Gastrocnemius medialis (tissue), 4 donors: ENCODE data around the gene FKBP10. TPM values are rescaled to one million over a fixed set of nuclear protein-coding genes. Genes with fewer than 3 reads are reported as not detected.

Experiments
- ATAC-seq, 2 donors: fragments of 150-250 bp; one replicate each; pipeline ENCODE4 v1.9.1; 2016
- DNase-seq, 2 donors: peaks; one replicate each; pipeline ENCODE4 v3.0.0-alpha.2; 2019
- H3K27ac ChIP-seq, 4 donors: fragments of 200-600 bp; sonication (generic); 1 replicate in 1 of 4; 2 replicates in 3 of 4; pipeline ENCODE4 v1.5.1; 2016 to 2018; ENCODE audit warnings: mild to moderate bottlenecking in 2 of 4, moderate library complexity in 1 of 4
- H3K27me3 ChIP-seq, 3 donors: fragments of 200-600 bp; sonication (generic) in 2 of 3; 1 replicate in 1 of 3; 2 replicates in 2 of 3; pipeline versions ENCODE4 v1.5.1 to v1.6.0; 2016 to 2019; ENCODE audit warnings: mild to moderate bottlenecking in 1 of 3, moderate library complexity in 1 of 3
- H3K36me3 ChIP-seq, 2 donors: fragments of 200-600 bp; sonication (generic) in 1 of 2; one replicate each; pipeline ENCODE4 v1.5.1; 2017 to 2018
- H3K4me1 ChIP-seq, 2 donors: fragments of 200-600 bp; sonication (generic) in 1 of 2; one replicate each; pipeline ENCODE4 v1.5.1; 2016 to 2017; ENCODE audit warnings: mild to moderate bottlenecking in 2 of 2
- H3K4me3 ChIP-seq, 4 donors: fragments of 200-600 bp; sonication (generic) in 3 of 4; 1 replicate in 1 of 4; 2 replicates in 3 of 4; pipeline ENCODE4 v1.5.1; 2016 to 2019; ENCODE audit warnings: mild to moderate bottlenecking in 2 of 4
- H3K9me3 ChIP-seq, 3 donors: fragments of 200-600 bp; sonication (generic) in 2 of 3; 1 replicate in 1 of 3; 2 replicates in 2 of 3; pipeline ENCODE4 v1.5.1; 2016 to 2019
- POLR2A ChIP-seq, 2 donors: fragments of 450-650 bp; IDR thresholded peaks; one replicate each; pipeline ENCODE4 v1.6.1; 2017; ENCODE audit warnings: antibody characterized with exemption in 2 of 2, mild to moderate bottlenecking in 2 of 2, moderate library complexity in 2 of 2
- in situ Hi-C, 4 donors: fragments of 200-750 bp; cut with MboI; loops; one replicate each; pipeline versions ENCODE4 v1.15.0 to v1.8.0; 2017; ENCODE audit warnings: low sequenced_read_pairs in 4 of 4
- intact Hi-C: fragments of 100-400 bp; cut with DNase I; formaldehyde crosslinking; loops from one replicate; pipeline ENCODE4 v1.15.1; 2023; ENCODE audit warnings: low total_unique reads
- total RNA-seq, 4 donors: library from RNA; depleted of rRNA; stranded (reverse); fragments of >200 nt; gene quantifications; one replicate each; pipeline versions ENCODE4 v1.1.0 to v1.2.3, GENCODE V29; 2016
- TF ChIP-seq, protein P1 (sequence below), 5 experiments: fragments of 450-650 bp in 3 of 5; fragments of 200-600 bp in 2 of 5; sonication (generic) in 2 of 5; IDR thresholded peaks in 4 of 5; conservative IDR thresholded peaks in 1 of 5; 1 replicate in 4 of 5; 2 replicates in 1 of 5; pipeline ENCODE4 v1.5.1; 2016 to 2019; ENCODE audit warnings: antibody characterized with exemption in 5 of 5, mild to moderate bottlenecking in 3 of 5, moderate library complexity in 3 of 5

The FKBP10 gene, protein sequence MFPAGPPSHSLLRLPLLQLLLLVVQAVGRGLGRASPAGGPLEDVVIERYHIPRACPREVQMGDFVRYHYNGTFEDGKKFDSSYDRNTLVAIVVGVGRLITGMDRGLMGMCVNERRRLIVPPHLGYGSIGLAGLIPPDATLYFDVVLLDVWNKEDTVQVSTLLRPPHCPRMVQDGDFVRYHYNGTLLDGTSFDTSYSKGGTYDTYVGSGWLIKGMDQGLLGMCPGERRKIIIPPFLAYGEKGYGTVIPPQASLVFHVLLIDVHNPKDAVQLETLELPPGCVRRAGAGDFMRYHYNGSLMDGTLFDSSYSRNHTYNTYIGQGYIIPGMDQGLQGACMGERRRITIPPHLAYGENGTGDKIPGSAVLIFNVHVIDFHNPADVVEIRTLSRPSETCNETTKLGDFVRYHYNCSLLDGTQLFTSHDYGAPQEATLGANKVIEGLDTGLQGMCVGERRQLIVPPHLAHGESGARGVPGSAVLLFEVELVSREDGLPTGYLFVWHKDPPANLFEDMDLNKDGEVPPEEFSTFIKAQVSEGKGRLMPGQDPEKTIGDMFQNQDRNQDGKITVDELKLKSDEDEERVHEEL
- total RNA-seq = 10 to 100 TPM in 2 of 4 donors, 1 to 10 TPM in 2; 7.0 to 12.9 (median 9.7) TPM

DNA sequence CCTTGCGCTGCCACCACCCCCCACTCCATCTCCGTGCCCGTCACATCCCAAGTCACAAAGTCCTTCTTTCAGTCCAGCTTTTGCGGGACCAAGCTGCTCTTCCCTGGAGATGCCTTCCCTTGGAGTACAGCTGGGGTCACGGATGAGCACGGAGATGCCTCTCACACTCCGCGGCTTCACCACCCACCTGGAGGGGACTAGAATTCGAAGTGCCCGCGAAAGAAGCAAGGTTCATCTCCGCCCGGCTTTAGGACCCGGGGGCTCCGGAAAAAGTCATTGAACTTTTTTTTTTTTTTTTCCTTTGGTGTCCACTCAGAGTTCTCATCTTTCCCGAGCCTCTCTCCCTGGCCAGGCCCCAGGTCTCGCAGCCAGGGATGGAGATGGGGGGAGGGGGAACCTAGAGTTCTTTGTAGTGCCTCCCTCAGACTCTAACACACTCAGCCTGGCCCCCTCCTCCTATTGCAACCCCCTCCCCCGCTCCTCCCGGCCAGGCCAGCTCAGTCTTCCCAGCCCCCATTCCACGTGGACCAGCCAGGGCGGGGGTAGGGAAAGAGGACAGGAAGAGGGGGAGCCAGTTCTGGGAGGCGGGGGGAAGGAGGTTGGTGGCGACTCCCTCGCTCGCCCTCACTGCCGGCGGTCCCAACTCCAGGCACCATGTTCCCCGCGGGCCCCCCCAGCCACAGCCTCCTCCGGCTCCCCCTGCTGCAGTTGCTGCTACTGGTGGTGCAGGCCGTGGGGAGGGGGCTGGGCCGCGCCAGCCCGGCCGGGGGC, at the start of gene FKBP10:
FKBP10 (plus strand) TSS at position 624 of the 771 bp plus-strand sequence; CDS start at position 655, 31 bp downstream.
- H3K4me3 ChIP-seq = peak within 1 kb of the TSS; percentile 56 to 88 (median 72)
- TF ChIP-seq POLR2A (IDR thresholded peaks at IDR 0.05) = no peak
- TF ChIP-seq, protein P1, sequence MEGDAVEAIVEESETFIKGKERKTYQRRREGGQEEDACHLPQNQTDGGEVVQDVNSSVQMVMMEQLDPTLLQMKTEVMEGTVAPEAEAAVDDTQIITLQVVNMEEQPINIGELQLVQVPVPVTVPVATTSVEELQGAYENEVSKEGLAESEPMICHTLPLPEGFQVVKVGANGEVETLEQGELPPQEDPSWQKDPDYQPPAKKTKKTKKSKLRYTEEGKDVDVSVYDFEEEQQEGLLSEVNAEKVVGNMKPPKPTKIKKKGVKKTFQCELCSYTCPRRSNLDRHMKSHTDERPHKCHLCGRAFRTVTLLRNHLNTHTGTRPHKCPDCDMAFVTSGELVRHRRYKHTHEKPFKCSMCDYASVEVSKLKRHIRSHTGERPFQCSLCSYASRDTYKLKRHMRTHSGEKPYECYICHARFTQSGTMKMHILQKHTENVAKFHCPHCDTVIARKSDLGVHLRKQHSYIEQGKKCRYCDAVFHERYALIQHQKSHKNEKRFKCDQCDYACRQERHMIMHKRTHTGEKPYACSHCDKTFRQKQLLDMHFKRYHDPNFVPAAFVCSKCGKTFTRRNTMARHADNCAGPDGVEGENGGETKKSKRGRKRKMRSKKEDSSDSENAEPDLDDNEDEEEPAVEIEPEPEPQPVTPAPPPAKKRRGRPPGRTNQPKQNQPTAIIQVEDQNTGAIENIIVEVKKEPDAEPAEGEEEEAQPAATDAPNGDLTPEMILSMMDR (IDR thresholded peaks at IDR 0.05 in 4 of 5, conservative IDR thresholded peaks at IDR 0.05 in 1 of 5) = no peak
- ATAC-seq (peak; percentile 56 to 57), DNase-seq (peak; percentile 26 to 39)
- peaks cover 4 to 8% of the 10 kb centered on the region in 2 donors for H3K4me1 ChIP-seq
- H3K9me3 ChIP-seq = no peaks in the 10 kb centered on the region
- no peaks in the 10 kb centered on the region for H3K36me3 ChIP-seq
- peak within 1 kb of the TSS; percentile 51 to 63 (median 58) for H3K27ac ChIP-seq
- in situ Hi-C loops (no loop called here), intact Hi-C loops (no loop called here)
- no peaks in the 10 kb centered on the region for H3K27me3 ChIP-seq

DNA sequence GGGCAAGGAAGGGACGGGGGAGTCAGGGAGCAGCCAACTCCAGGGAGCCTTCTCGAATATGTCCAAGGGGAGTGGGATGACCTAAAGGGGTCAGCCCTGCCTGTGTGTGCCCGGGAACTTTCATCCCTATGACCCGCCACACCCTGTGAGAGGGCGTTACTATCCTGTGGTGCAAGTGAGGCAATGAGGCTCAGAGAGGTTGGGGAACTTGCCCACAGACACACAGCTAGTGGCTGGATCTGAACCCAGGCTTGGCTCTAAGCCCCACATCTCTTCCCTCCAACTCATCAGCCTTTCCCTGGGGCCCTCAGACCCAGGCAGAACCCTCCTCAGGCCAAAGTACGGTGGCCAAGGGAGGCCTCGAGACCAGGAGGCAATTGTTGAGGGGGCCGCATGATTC, 49.5 kb upstream of the FKBP10 start:
- in situ Hi-C loops (no loop called here), intact Hi-C loops (no loop called here)
- ATAC-seq = no peak
- Histone ChIP-seq H3K27me3 (no peaks in the 10 kb centered on the region), H3K36me3 (peaks cover 0 to 87% of the 10 kb centered on the region in 2 donors), H3K4me3 (no peak overlapping the region), H3K27ac (no peak overlapping the region), H3K9me3 (no peaks in the 10 kb centered on the region), H3K4me1 (no peaks in the 10 kb centered on the region)
- TF ChIP-seq POLR2A (IDR thresholded peaks at IDR 0.05) = no peak
- TF ChIP-seq, protein P1 (IDR thresholded peaks at IDR 0.05 in 4 of 5, conservative IDR thresholded peaks at IDR 0.05 in 1 of 5) = no peak
- no peak for DNase-seq

DNA sequence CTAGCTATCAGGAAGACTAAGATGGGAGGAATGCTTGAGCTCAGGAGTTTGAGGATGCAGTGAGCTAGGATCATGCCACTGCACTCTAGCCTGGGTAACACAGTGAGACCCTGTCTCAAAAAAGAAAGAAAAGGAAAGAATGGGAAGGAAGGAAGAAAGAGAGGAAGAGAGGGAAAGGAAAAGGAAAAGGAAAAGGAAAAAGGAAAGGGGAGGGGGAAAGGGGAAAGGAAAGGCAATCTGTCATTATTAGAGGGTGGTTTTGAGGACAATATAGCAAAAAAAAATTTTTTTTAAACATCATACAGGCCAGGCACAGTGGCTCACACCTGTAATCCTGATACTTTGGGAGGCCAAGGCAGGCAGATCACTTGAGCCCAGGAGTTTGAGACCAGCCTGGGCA, 46.7 kb upstream of the FKBP10 start:
- H3K4me3 ChIP-seq = no peak overlapping the region
- H3K27ac ChIP-seq = no peak overlapping the region
- in situ Hi-C loops (no loop called here), intact Hi-C loops (no loop called here)
- peaks cover 0 to 90% of the 10 kb centered on the region in 2 donors for H3K36me3 ChIP-seq
- no peaks in the 10 kb centered on the region for H3K9me3 ChIP-seq
- no peaks in the 10 kb centered on the region for H3K4me1 ChIP-seq
- no peak for DNase-seq
- no peak for TF ChIP-seq POLR2A (IDR thresholded peaks at IDR 0.05)
- TF ChIP-seq, protein P1 (IDR thresholded peaks at IDR 0.05 in 4 of 5, conservative IDR thresholded peaks at IDR 0.05 in 1 of 5) = no peak
- no peaks in the 10 kb centered on the region for H3K27me3 ChIP-seq
- no peak for ATAC-seq

- intact Hi-C loops (no loop called here), in situ Hi-C loops (no loop called here)
- no peak overlapping the region for H3K27ac ChIP-seq
- no peak for TF ChIP-seq POLR2A (IDR thresholded peaks at IDR 0.05)
- TF ChIP-seq, protein P1 (IDR thresholded peaks at IDR 0.05 in 4 of 5, conservative IDR thresholded peaks at IDR 0.05 in 1 of 5) = no peak
- no peak overlapping the region for H3K4me3 ChIP-seq
- DNase-seq = no peak
- H3K9me3 ChIP-seq = no peaks in the 10 kb centered on the region
- H3K27me3 ChIP-seq = no peaks in the 10 kb centered on the region
- peaks cover 2 to 4% of the 10 kb centered on the region in 2 donors for H3K4me1 ChIP-seq
- no peak for ATAC-seq
- H3K36me3 ChIP-seq = peaks cover 0 to 86% of the 10 kb centered on the region in 2 donors
Observed at GRCh38 chr17:41767324-41768042, 45.3 kb upstream of the FKBP10 start.
